Measurements from ENCODE around the gene KCNQ1.

DNA sequence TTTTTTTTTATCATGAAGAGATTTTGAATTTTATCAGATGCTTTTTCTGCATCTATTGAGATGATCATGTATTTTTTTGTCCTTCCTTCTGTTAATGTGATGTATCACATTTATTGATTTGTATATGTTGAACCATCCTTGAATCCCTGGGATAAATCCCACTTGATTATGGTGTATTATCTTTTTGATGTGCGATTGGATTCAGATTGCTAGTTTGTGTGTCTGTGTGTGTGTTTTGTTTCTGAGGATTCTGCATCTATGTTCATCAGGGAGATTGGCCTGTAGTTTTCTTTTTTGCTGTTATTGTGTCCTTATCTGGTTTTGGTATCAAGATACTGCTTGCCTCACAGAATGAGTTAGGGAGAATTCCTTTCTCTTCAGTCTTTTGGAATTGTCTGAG, 202.4 kb downstream of the KCNQ1 start:
- TF ChIP-seq POLR2A (IDR thresholded peaks at IDR 0.05) (no peak), CTCF (IDR thresholded peaks at IDR 0.05) (no peak)

Data from upper lobe of left lung (tissue), 4 donors.